ENCODE results near the gene WDHD1.

DNA sequence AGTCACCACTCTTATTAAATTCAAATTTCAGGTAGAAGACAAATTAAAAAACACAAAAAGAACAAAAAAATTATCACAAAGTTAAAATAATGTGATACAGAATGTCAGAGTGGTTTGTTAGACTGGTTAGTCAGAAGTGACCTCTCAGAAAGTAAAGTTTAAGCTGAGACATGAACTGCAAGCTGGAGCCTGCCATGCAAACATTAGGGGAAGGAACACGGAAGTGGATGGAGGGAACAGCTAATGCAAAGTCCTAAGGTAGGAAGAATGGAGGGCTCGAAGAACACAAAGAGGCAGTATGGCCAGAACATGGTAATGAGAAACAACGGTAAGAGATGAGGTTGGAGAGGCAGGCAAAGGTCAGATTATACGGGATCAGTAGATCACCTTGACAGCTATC is 41.7 kb downstream of the WDHD1 start:
- TF ChIP-seq RAD21 (IDR thresholded peaks at IDR 0.05 in 1 of 2, conservative IDR thresholded peaks at IDR 0.05 in 1 of 2; ENCODE audit: low read depth in 2 of 2, low read length in 2 of 2) (no peak), POLR2A (IDR thresholded peaks at IDR 0.05; ENCODE audit: control extremely low read depth in 1 of 2, low read depth in 2 of 2, low read length in 2 of 2) (no peak), CTCF (IDR thresholded peaks at IDR 0.05; ENCODE audit: control extremely low read depth in 1 of 3, insufficient read depth in 1 of 3, low read depth in 1 of 3, low read length in 3 of 3) (no peak), BCL11A (IDR thresholded peaks at IDR 0.05; ENCODE audit: low read depth in 2 of 2, low read length in 2 of 2) (no peak), MAFK (IDR thresholded peaks at IDR 0.05; ENCODE audit: low read depth, low read length) (no peak), TBP (IDR thresholded peaks at IDR 0.05; ENCODE audit: low read depth, low read length) (no peak), ATF3 (IDR thresholded peaks at IDR 0.05; ENCODE audit: insufficient read depth, low read depth, low read length) (no peak)
- TF ChIP-seq, protein P1, sequence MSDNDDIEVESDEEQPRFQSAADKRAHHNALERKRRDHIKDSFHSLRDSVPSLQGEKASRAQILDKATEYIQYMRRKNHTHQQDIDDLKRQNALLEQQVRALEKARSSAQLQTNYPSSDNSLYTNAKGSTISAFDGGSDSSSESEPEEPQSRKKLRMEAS (IDR thresholded peaks at IDR 0.05): no peak

Data from H1 (cell line).